ENCODE results near the gene FAM234B. TPM values are rescaled to one million over a fixed set of nuclear protein-coding genes. Genes with fewer than 3 reads are reported as not detected.
"Not testable (repeated sequence)": the region's sequence is repeated elsewhere in the genome, so short reads cannot be mapped to it uniquely, and the experiment has no call there.

Gene FAM234B
- total RNA-seq, 1 donor from 2014 or later: 16.3 TPM

- no peaks in the 10 kb centered on the region for H3K9me3 Mint-ChIP-seq
- no peak for TF ChIP-seq CTCF (conservative IDR thresholded peaks at IDR 0.05)
- no peak overlapping the region for H3K4me3 Mint-ChIP-seq
- no peaks in the 10 kb centered on the region for H3K27me3 Mint-ChIP-seq (ENCODE audit: low read depth)
- no peak for DNase-seq (ENCODE audit: low read depth, low spot score)
- no peaks in the 10 kb centered on the region for H3K4me1 Mint-ChIP-seq
- no peaks in the 10 kb centered on the region for H3K36me3 Mint-ChIP-seq (ENCODE audit: low read depth)
- no peak overlapping the region for H3K27ac Mint-ChIP-seq (ENCODE audit: unreplicated experiment)
Observed at GRCh38 chr12:13030541-13031291, 13.5 kb upstream of the FAM234B start.

- Mint-ChIP-seq H3K36me3 (ENCODE audit: low read depth) (no peaks in the 10 kb centered on the region), H3K4me3 (no peak overlapping the region), H3K27me3 (ENCODE audit: low read depth) (no peaks in the 10 kb centered on the region), H3K27ac (ENCODE audit: unreplicated experiment) (no peak overlapping the region), H3K9me3 (no peaks in the 10 kb centered on the region), H3K4me1 (no peaks in the 10 kb centered on the region)
- no peak for DNase-seq (ENCODE audit: low read depth, low spot score)
- no peak for TF ChIP-seq CTCF (conservative IDR thresholded peaks at IDR 0.05)
Observed at GRCh38 chr12:13032164-13032563, 12.0 kb upstream of the FAM234B start.

GRCh38 chr12:13033476-13033875, 10.7 kb upstream of the FAM234B start:
- H3K27ac Mint-ChIP-seq (ENCODE audit: unreplicated experiment): no peak overlapping the region
- no peaks in the 10 kb centered on the region for H3K27me3 Mint-ChIP-seq (ENCODE audit: low read depth)
- no peaks in the 10 kb centered on the region for H3K9me3 Mint-ChIP-seq
- no peak for DNase-seq (ENCODE audit: low read depth, low spot score)
- no peaks in the 10 kb centered on the region for H3K36me3 Mint-ChIP-seq (ENCODE audit: low read depth)
- no peak for TF ChIP-seq CTCF (conservative IDR thresholded peaks at IDR 0.05)
- H3K4me3 Mint-ChIP-seq: no peak overlapping the region
- no peaks in the 10 kb centered on the region for H3K4me1 Mint-ChIP-seq

GRCh38 chr12:13035335-13035734, 8.8 kb upstream of the FAM234B start:
- not testable (repeated sequence) for DNase-seq (ENCODE audit: low read depth, low spot score); H3K36me3 Mint-ChIP-seq (ENCODE audit: low read depth); H3K4me1 Mint-ChIP-seq; H3K9me3 Mint-ChIP-seq; H3K27me3 Mint-ChIP-seq (ENCODE audit: low read depth); H3K27ac Mint-ChIP-seq (ENCODE audit: unreplicated experiment); H3K4me3 Mint-ChIP-seq

GRCh38 chr12:13036881-13037280, 7.3 kb upstream of the FAM234B start:
- Mint-ChIP-seq H3K27ac (ENCODE audit: unreplicated experiment) (no peak overlapping the region), H3K36me3 (ENCODE audit: low read depth) (no peaks in the 10 kb centered on the region), H3K9me3 (no peaks in the 10 kb centered on the region), H3K4me1 (no peaks in the 10 kb centered on the region), H3K27me3 (ENCODE audit: low read depth) (peaks cover 8% of the 10 kb centered on the region), H3K4me3 (no peak overlapping the region)
- TF ChIP-seq CTCF (conservative IDR thresholded peaks at IDR 0.05): no peak
- DNase-seq (ENCODE audit: low read depth, low spot score): no peak

GRCh38 chr12:13038491-13039161, 5.6 kb upstream of the FAM234B start:
- no peak for DNase-seq (ENCODE audit: low read depth, low spot score)
- no peaks in the 10 kb centered on the region for H3K9me3 Mint-ChIP-seq
- no peak for TF ChIP-seq CTCF (conservative IDR thresholded peaks at IDR 0.05)
- no peaks in the 10 kb centered on the region for H3K4me1 Mint-ChIP-seq
- no peak overlapping the region for H3K27ac Mint-ChIP-seq (ENCODE audit: unreplicated experiment)
- H3K4me3 Mint-ChIP-seq: no peak overlapping the region
- H3K36me3 Mint-ChIP-seq (ENCODE audit: low read depth): no peaks in the 10 kb centered on the region
- peaks cover 20% of the 10 kb centered on the region for H3K27me3 Mint-ChIP-seq (ENCODE audit: low read depth)
